Hematopoietic multipotent progenitor cell (in vitro differentiated cells): ENCODE data around the gene CCIN. TPM values are rescaled to one million over a fixed set of nuclear protein-coding genes. Genes with fewer than 3 reads are reported as not detected.
A peak's percentile ranks its signal among the peaks of the same experiment; 100 is the strongest.
"Not testable (repeated sequence)": the region's sequence is repeated elsewhere in the genome, so short reads cannot be mapped to it uniquely, and the experiment has no call there.

Source experiments
- DNase-seq, 3 donors: peaks; one replicate each; pipeline ENCODE4 v3.0.0-alpha.2; 2011 to 2015; ENCODE audit warnings: low read depth in 2 of 3, low spot score in 2 of 3
- total RNA-seq: library from RNA; depleted of rRNA; stranded (reverse); fragments of >200 nt; gene quantifications from one replicate; pipeline ENCODE4 v1.2.3, GENCODE V29; 2012

CCIN gene
- 1.3 TPM for total RNA-seq

DNA sequence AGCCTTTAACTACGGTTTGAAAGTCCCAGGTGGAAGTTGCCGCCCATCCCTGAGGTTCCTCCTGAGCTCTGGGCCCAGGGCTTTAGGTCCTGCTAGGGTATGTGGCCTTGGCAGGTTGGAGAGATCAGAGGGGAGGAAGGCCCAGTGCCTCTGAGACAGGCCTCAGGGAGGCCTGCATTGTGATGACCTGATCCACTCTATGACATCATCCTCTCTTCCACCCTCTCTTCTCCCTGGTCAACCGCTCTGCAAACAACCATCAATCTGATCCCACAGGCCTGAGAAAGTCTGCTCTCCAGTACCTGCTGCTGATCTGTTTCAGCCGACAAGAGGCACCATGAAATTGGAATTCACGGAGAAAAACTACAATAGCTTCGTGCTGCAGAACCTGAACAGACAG, at the start of gene CCIN:
CCIN (plus strand) TSS at position 223 of the 400 bp plus-strand sequence; CDS start at position 338, 115 bp downstream.
- no peak for DNase-seq

DNA sequence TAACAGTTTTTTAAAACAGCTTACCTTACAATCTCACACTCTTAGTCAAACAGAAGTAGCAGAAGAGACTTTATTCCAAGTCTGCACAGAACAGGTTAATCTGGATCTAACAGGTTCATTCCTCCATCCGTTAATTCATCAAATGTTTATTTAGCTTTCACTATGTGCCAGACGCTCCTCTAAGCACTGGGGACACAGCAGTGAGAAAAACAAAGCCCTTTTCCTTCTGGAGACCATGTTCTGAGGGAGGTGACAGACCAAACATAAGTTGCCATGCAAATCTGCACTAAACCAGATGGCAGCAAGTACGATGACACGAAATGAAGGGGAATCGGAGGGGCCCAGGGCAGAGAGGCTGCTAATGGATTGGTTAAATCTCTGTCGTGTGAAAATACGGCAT, 49.7 kb upstream of the CCIN start:
- DNase-seq, result no peak

DNA sequence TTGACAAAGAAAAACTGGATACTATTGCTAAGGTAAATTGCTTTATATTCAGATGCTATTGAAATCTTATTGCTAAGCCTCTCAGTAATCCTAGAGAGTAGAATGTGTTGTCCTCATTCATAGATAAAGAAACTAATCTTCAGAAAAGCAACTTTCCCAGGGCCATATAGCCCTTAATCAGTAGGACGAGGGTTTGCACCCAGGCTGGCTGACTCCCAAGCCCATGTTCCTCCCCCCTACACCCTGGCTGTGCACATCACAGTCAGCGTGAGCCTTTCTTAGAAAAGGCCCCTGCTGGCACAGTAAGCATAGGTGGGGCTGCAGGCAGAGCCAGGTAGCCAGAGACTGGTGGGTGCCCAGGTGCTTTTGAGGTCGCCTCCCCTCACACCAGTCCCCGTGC, 48.5 kb upstream of the CCIN start:
- DNase-seq, result no peak

DNA sequence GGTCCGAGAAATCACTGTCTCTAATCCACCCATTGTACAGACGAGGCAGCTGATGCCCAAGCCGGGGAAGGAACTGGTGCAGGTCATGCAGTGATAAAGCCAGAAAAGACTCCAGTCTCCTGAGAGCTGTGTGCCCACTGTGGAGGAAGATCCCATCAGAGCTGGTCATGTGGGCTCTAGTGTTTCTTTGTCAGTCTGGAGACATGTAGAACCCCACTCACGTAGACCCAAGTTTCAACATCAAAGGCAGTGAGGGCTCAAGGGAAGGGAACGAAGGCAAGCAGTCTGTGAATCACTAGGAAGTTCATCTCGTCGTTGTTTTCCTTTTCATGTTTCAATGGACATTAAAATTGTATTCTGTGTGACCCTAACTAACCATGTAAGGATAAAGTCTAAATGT, 47.2 kb upstream of the CCIN start:
- DNase-seq, result no peak

DNA sequence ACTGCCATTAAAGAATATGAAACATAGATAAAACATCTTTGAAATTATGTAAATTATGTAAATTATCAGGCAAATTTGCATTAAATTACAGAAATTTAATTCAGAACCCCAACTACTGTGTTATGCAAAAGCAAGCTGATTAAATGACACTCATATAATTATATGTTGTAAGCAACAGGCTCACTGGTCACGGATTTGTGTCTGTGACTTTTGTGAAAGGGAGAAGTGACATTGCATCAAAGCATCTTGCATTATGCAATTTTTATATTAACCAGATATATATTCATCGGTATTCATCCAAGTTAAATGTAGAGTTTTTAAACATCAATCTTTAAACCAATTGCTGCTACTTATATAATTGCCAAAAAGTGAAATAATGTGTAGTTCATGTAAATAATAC, 45.7 kb upstream of the CCIN start:
- no peak for DNase-seq

DNA sequence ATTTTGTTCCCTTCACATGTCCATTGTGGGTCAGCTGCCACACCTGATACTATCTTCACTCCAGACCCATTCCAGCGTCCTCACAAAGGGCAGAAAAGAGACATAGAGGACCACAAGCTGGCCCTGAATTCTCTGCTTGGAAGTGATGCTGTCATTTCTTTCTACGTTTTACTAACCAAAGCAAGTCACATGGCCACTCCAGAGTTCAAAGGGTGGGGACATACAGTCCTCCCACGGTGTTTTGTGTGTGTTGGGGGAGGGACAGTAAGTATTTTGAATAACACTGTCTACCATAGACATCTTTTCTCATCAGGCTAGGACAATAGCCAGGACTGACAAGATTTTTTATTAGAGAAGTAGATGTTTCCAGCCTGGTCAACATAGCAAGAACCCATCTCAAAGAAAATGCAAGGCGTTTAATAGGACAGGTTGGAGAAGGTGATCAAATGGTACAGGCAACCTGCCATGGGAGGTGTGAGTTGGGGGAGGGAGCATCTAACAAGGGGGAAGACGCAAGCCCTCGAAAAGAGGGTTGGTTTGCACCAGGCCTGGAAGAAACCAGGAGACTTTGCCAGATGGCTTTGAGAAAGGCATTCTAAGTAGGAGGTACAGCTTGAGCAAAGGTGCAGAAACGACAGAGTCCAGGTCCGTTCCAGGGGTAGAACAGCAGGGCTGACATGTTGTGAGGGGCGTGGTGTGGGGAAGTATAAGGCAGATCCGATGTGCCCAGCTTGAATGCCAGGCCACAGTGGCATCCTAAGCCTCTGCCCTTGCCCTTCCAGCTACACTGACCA, 43.9 kb upstream of the CCIN start:
- DNase-seq, result no peak

DNA sequence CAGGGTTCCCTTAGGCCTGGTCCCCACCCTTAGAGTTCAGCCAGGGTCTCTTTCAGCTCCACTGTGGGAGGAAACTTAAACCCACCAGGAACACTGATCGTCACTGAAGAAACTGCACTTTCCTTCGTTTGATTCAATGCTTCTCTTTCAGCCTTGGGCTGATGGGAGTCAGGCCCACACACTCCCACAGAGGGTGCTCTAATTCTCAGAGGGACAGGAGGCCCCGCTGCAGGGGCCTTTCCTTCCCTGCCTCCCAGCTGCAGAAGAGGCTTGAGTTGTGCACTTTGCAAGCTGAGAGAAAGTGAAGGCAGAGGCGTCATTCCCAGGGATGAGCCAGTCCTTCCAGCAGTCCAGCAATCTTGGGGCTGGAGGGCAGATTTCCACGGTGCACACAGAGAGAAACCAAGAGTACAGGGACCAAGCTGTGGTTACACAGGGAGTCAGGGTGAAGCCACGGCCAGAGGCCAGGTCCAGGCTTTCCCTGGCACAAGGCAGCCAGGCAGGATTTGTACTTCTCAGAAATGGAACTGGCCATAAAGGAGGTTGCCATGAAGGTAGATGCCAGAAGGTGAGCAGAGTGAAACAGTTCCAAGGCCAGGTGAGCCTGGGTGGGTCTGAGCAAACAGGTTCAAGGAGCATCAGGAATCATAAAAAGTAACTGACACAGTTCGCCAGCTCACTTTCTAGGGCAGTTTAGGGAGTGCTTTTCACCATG, 43.0 kb upstream of the CCIN start:
- no peak for DNase-seq

DNA sequence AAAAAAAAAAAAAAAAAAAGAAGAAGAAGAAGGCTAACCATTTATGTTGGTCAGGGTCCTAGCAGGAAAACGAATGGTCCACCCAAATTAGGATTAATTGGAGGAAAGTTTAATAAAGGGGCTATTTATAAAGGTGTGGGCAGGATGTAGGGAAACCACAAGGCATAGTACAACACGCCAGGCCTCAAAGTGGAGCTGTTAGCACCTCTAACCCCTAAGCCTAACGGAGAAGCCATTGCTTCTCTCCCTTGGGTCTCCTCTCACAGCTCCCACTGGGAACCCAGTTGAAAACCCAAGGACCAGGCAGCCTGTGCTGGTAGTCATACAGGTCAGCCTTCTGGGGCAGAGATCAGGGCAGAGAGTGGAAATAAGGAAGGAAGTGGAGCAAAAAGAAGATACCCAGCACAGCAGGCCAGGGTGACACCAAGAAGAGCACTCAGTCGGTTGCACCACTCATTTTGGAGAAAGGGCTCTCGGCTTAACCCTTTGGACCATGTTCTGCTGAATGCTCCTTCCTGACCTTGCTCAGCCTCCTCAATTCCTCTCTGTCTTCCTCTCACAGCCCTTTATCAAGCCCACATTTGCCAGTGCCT, 41.4 kb upstream of the CCIN start:
- no peak for DNase-seq

DNA sequence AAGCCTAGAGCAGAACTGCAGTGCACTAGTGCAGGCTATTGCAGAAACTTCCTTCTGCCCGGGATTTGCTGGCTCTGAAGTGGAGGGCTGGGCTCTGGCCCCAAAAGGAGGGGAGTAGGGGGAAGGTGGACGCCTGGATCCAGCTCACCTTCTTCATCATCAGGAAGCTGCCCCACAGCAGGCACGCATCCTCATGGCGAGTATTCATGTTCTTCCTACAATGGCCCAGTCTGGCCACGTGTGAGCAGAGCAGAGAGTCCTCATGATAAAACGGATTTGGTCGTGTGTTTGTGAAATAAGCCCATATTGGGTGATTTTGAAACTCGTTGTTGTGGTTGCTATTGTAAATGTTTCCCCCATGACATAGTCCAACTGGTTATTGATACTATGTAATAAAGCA, 40.8 kb upstream of the CCIN start:
- no peak for DNase-seq

DNA sequence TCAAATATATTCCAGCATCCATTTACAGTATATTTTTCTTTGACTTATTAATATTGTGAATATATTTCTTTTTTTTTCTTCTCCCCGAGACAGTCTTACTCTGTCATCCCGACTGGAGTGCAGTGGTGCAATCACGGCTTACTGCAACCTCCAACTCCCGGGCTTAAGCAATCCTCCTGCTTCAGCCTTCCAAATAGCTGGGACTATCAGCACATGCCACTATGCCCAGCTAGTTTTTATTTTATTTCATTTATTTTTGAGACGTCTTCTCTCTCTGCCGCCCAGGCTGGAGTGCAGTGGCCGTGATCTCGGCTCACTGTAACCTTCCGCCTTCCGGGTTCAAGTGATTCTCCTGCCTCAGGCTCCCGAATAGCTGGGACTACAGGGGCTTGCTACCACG, 40.0 kb upstream of the CCIN start:
- DNase-seq, result no peak

DNA sequence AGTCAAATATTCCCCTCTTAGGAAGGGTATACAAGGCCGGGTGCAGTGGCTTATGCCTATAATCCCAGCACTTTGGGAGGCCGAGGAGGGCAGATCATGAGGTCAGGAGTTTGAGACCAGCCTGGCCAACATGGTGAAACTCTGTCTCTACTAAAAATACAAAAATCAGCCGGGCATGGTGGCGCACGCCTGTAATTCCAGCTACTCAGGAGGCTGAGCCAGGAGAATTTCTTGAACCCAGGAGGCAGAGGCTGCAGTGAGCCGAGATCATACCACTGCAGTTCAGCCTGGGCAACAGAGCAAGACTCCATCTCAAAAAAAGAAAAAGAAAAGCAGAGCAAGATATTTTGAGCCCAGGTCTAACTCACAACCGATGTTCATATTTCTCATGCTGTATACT, 37.5 kb upstream of the CCIN start:
- DNase-seq, result not testable (repeated sequence)

DNA sequence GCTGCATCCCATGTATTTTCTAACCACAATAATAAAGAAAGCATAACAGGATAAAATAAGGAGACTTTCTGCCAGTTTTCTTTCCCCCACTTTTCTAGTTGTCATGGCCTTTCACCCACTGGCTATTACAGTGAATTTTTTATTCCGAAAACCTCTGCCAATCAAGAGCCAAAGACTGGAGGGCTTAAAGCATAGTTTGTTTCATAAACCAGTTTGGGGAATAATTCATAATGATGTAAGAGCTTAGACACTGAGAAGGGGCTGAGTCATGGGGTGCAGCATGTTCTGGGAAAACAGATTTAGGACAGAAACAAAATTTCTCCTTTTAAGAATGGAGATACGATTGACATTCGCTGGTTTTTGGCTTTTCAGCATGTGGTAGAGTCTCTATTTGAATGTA, 37.1 kb upstream of the CCIN start:
- no peak for DNase-seq

DNA sequence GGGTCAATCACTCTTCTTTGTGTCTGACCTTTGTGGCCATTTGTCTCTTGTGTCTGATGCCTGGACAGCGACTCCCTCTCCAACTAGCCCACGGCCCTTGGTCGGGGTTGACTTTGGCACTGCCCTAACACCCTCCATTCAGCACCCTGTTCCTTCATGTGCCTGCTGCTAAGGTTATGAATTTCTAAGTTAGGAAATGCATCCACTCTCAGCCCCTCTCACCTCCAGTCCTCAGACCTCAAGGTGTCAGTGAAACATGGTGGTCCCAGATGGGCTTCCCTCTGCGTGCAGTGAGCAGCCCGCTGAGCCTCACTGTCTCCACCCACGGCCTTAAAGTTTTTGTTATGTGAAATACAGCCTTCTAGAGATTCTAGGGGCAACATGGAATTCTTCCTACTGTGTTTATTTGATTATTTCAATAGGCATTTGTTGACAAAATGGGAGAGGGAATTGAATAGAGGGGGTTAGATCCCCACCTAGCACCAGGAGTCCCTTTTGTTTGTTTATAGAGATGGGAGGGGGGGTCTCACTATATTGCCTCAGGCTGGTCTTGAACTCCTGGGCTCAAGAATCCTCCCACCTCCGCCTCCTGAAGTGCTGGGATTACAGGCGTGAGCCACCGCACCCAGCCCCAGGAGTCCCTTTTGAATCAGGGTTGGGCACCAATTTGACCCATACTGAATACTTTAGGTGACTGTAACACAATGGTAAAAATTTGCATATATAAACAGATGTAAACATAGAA, 34.3 kb upstream of the CCIN start:
- DNase-seq, result no peak

DNA sequence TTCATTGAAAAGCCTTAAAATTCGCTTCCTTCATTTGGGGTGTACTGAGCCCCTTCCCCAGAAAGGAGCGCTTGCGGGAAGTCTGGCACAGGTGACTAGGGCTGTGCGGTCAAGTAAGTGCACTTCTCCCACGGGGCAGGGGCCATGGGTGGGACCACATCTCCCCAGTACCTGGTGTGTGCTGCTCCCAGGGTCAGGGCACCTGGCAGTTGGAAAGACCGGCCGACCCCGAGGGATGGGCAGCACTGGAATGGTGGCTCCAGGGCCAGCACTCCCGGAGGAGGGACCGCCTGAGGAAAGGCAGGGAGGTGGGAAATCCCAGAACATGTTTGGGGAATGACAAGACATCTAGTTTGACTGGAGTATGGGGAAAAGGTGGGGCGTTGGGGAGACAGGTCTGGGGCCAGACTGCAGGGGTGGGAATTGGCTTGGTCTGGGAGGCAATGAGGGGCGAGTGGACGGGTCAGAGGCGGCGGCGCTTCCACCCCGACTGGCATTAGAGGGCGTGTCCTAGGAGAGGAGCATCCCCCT, 33.4 kb upstream of the CCIN start:
- no peak for DNase-seq

DNA sequence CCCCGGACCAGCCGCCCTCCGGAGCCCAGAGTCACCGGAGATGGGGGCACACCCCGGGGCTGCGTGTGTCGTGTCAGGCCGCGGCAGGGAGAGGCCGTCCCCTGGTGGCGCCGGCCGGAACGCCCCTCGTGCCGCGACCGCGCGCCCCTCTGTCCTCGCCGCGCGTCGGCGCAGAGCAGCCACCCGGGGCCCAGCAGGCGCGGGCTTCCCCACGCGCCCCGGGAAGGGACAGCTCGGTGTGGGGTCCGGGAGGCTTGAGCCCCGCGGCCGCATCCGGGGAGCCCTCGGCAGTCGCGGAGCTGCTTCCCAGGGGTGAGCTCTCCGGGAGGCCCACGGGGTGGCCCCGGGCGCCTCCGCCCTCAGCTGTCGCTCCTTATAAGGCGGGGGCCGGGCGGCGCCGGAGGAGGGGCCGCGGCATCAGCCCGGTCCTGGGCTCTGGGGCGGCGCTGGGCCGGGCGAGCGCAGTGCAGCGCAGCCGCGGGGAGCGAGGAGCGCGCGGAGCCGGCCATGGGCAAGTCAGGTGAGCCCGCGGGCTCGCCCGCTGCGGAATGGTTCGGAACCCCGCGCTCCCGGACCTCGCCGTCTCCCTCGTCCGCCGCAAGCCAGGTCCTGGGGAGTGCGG, 32.8 kb upstream of the CCIN start, which contains the start of gene GLIPR2:
GLIPR2 (plus strand) TSS at position 462 of the 622 bp plus-strand sequence; CDS start at position 508, 46 bp downstream.
- peak; percentile 59 to 72 (median 61) for DNase-seq

DNA sequence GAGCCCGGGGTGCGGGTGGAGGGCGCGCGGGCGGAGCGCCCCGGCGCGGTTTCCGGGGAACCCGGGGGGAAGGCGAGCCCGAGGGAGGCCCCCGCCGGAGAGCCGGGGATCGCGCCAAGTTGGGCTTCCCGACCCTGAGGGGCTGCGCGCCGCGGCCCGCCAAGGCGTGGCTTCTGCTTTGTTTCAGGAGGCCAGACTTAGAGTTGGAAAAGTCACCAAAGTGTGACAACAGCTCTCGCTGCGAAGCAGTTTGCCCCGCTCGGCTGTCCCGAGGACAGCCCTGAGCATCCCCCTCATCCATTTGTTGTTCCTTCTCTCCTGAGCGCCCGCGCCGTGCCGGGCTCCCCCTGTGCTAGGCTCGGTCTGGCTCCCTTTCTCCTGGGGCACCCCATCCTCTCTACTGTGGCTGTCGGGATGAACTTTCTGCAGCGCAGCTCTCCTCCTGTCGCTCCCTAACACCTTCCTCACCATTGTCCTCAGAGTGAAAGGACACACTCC, 32.2 kb upstream of the CCIN start:
- peak in 1 of 3 donors; percentile 20 for DNase-seq

DNA sequence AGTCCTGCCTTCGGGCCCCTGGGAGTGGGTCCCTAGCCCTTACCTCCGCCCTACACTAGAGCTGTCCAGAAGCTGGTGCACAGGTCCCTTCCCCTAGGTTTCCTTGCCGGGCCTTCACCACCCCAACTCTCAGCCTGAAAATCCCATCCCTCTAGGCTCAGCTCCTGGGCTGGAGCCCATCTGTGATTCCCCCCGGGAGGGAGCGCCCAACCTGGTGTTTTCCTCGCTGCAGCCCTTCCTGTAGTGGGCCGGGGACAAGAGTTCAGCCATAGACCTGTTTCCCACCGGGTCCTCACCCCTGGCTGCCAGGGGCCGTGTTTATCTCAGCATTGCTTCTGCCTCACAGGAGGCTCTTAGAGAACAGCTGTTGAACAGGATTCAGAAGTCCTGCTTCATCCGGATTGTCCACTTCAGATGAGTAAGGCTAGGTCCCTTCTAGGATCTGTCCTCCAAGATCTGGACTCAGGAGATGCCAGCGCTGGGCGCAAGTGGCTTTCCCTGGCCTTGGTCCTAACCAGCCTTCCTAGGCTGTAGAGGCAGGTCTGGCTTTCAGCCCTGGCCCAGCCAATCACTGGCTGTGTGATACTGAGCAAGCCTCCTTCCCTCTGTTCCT, 31.7 kb upstream of the CCIN start:
- DNase-seq, result no peak

DNA sequence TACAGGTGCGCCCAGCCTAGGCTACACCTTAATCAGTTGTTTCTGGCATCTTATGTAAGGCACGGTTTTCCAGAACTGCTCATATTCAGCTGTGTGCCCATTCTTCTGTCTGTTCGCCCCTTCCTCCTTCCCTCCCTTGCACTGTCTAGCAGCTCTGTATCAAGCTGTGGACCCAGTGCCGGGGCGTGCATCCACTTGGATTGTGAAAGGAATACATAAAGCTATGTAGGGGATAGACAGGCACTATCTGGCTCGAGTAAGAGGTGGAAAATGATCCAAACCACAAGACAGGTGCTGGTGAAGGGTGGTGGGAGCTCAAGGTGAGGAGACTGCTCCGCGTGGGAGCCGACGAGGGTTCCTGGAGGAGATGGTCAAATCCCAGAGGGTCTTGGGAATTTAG, 30.7 kb upstream of the CCIN start:
- DNase-seq, result no peak

DNA sequence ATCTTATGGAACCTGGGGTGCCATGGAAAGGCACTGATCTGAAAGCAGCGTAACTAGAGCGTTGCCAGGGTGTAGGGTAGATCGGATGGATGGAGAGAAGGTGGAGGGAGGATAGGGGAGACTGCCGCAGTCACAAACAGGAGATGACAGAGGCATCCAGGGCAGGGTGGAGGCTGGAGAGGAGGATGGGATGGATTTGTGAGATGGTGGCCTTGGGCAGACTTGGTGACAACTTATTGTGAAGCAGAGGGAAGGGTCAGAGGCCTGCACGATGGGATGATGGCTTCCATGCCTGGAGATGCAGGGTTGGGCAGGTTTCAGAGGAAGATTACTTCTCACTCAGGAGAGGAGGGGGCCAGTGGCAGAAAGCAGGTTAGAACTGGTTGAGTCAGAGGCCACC, 30.3 kb upstream of the CCIN start:
- no peak for DNase-seq
